Measurements from ENCODE around the gene APMAP. TPM values are rescaled to one million over a fixed set of nuclear protein-coding genes. Genes with fewer than 3 reads are reported as not detected.

Gene APMAP
- total RNA-seq, 1 experiment from 2014 or later = 77.7 TPM

GRCh38 chr20:24965065-24965919, 27.3 kb downstream of the APMAP start:
- DNase-seq (ENCODE audit: low read depth) = no peak

- DNase-seq (ENCODE audit: low read depth) = no peak
Measured at GRCh38 chr20:24964506-24964840, 28.1 kb downstream of the APMAP start.

DNA sequence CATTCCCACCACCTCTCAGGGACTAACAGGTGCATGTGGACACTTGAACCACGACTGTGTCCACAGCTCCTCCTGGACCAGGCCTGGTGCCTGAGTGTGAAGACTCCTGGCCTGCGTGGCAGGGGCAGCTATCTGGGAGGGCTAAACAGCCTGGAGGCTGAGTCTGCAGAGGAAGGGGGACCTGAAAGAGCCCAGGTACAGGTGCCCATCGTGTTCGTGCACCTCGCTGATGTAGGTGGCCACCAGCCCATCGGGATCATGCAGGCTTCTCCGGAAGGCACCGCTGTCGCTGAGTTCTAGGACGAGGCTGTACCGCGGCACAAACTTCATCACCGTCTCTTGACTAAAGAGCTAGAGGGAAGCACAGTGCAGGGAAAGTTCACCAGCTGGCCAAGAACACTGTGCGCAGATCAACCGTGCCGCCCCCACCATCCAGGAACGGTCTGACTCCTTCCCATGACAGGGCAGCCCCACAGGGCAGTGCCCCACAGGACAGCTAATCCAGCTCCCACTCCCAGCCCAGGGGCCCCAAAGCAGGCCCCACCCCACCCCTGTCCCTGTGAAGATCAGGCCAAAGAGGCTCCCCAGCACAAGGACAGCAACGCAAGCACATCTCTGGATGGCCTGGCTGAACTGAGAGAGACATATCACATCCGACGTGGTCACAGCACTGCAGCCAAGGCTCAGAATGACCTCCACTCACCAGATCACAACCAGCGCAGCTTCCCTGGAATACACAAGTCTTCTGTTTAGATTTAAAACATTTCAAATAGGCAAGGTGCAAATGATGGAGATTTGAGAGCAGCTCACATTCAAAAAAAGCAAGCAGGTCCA, 28.7 kb downstream of the APMAP start:
- no peak for DNase-seq (ENCODE audit: low read depth)

DNA sequence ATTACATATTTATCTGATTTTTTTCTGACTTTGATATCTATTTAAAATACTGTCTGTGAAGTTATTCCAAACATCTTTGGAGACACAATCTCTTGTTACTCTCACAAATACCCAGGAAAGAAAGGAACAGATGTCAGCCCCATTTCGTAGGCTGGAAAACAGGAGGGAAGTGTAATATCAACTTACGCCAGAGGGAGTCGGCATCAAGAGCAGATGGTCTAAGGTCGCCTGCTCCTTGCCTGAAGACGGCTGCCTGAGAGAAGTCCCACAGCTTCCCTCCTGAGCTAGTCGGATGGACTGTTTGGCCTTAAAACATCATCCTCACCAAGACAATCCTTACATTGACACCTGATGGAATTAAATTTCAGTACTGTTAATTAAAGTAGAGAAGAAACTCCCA, 30.0 kb downstream of the APMAP start:
- DNase-seq (ENCODE audit: low read depth) = no peak

GRCh38 chr20:24962182-24962492, 30.4 kb downstream of the APMAP start:
- DNase-seq (ENCODE audit: low read depth) = no peak

DNA sequence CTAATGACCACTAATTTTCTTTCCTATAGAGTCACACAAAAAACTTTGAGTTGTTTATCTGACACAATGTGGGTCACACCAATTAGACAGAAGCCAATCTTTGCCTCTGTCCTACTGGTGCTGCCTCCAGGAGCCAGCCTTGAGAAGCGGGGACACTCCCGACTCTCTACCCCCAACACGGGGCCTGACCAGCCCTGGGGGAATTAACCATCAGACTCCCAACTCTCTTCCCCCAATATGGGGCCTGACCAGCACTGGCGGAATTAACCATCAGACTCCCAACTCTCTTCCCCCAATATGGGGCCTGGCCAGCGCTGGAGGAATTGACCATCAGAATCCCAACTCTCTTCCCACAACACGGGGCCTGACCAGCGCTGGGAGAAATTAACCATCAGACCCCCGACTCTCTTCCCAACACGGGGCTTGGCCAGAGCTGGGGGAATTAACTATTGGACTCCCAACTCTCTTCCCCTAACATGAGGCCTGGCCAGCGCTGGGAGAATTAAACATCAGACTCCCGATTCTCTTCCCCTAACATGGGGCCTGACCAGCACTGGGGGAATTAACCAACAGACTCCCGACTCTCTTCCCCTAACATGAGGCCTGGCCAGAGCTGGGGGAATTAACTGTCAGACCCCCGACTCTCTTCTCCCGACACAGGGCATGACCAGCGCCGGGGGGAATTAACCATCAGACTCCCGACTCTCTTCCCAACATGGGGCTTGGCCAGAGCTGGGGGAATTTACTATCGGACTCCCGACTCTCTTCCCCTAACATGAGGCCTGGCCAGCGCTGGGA, 31.0 kb downstream of the APMAP start:
- DNase-seq (ENCODE audit: low read depth) = no peak

DNA sequence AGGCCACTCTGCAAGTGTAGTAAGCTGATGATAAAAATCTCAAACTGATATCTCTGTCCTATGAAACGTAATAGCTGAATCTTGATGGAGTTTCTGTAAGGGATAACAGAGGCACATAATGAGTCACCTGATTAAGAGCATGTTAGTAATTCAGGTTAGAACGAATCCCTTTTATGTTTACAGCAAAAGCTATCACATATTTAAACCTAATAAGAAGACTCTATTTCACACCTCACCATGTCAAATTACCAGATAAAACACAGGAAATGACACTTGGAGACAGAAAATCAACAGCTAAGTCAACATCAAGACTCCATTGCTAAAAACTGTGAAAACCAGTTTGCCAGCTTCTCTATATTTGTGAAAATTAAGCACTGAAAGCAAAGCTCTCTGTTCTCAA, 31.7 kb downstream of the APMAP start:
- DNase-seq (ENCODE audit: low read depth) = no peak

DNA sequence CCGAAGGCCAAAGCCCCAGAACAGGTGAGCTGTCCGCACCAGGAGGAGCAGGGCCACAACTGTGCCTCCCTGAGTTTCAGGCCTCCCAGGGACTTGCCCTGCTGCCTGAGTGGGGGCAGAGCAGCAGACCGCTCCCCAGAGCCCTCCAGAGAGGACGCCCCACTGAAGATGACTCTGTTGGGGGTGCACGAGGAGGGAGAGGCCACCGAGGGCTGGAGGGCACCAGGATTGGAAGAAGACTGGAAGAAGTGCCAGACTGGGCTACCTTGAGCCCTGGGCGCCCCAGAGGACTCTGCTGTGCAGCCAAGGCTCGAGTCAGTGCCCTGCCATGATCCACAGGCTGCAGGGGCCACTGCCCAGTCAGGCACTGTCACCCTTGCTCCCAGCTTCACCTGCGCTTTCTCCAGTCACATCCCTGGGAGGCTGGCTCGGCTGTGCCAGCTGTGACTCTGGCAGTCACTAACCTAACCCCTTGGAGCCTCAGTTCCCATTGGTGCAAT, 32.2 kb downstream of the APMAP start:
- DNase-seq (ENCODE audit: low read depth) = no peak

DNA sequence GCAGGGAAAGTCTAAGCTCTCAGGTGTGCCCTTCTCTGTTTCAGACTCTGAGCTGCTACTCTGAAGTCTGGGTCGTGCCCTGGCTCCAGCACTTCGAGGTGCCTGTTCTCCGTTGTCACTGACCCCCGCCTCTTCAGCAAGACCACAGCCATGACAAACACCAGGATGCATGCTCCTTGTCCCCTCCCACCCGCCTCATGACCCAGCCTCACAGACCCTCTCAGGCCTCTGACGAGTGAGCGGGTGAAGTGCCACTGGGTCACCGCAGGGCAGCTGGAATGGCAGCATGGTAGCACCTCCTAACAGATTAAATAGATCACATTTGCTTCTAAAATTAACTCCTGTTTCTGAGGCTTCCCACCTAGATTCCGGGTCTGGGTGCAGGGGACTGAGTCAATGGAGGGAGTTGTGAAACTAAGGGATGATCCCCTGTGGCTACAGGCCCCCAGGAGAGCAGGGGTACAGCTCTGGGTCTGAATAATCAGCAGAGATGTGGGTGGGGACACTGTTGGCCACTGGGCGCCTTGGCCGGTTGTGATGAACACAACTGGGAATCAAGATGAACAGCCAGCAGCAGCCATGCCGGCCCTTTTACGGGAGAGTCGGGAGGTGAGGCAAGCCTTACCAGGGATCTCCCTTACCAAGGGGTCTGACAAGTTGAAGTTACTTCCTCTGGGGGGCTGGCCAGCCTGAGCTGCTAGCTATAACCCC, 32.8 kb downstream of the APMAP start:
- no peak for DNase-seq (ENCODE audit: low read depth)

- no peak for DNase-seq (ENCODE audit: low read depth)
Measured at GRCh38 chr20:24958506-24959385, 33.8 kb downstream of the APMAP start.

DNA sequence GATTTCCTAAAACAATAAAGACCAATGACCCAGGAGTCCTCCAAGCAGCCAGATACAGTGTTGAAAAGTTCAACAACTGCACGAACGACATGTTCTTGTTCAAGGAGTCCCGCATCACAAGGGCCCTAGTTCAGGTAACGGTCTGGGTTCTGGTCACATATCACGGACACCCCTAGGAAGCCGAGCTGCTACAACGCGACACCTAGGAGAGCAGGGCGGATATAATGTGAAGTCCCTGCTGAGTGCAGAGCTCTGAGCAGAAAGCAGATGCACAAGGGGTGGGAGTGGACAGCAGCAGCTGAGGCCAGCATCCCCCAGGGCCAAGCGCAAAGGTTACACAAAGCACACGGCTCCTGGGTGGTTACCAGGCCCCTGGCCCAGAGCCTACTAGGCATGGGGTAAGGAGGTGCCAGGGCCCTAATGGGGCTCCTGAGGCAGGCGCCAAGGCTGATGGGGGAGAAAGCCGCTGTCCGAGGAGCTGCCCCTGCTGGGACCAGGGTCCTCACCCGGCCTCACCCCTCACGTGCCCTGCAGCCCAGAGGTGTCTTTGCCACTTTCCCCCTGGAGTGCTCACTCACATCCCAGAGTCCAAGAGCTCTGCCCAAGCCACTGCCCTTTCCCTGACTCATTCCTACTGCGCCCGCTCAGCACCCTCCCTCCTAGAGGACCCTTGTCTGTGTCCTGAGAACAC, 35.1 kb downstream of the APMAP start:
- no peak for DNase-seq (ENCODE audit: low read depth)

DNA sequence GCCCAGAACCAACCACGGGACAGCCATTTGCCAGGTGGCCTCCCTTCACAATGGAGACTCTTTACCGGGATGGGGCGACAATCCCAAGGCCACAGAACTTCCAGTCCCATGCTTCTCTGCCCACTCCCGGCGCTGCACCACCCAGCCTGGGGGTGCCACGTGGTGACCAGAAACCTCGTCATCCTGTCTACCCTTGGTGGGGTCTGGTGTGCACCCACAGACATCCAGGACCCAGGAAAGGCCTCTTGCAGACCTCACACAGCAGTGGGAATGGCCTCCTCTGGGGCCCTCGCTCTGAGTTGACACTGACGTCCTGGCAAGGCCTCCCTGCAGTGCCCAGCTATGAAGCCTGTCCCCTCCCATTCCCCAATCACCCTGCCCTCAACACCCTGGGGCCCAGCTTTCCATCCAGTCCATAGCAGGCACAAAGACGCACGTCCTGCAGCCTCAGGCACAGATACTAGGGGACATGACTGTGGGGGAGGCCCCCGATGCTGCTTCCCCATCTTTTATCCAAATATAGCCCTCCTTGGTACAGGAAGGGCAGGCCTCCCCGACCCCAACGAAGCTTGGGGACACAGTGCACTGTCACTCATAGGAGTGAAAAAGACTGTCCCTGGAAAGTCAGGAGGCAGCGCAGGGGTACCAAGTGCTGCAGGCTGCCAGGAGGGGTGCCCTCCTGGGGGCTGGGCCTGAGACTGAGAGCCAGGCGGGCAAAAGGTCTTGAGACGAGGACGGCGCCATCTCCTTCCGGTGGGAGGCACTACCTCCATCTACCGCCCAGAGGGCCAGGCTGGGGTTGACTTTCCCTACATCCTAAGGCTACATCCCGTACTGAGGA, 36.3 kb downstream of the APMAP start:
- no peak for DNase-seq (ENCODE audit: low read depth)

- no peak for DNase-seq (ENCODE audit: low read depth)
Measured at GRCh38 chr20:24955045-24955444, 37.5 kb downstream of the APMAP start.

- no peak for DNase-seq (ENCODE audit: low read depth)
Measured at GRCh38 chr20:24954566-24954965, 38.0 kb downstream of the APMAP start.

DNA sequence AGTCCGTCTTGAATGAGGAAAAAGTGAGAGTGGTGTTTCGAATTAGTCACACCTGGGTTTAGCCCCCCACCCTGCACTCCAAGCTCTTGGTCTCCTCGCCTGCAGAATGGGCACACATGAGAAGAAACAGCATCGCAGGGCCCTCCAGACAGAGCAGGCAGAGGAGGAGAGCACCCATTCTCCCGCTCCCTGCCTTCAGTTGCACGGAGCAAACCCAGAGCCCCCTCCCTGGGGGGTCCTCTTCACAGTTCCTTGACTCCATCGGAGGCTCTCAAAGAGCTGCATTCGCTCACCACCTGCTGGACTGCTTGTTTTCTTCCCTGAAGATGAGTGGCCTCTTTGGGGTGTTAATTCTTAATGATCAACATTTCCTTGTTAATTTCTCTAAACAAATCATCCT, 38.4 kb downstream of the APMAP start:
- DNase-seq (ENCODE audit: low read depth) = no peak

DNA sequence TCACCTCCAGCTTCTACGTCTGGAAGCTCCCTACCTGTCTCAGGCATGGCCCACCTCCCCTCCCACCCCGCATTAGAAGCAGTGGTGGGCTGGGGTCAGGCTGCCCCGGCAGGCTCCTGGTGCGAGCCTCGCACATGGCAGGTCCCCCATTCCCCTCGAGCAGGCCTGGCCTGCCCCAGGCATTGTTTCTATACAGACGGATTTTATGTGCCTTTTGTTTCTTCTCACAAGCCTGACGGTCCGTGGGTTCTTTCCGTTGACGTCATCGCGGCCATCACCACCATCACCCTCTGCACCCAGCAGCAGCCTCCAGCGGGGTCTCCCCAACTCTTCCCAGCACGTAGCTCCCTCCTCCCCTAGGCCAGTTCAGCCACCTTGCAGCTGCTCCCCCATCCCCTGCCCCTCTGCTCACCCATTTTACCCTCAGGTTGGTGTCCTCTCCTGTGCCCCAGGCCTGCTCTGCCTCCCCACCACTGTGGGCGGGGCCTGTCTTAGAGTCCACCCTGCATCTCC, 38.9 kb downstream of the APMAP start:
- no peak for DNase-seq (ENCODE audit: low read depth)

GRCh38 chr20:24953209-24953575, 39.4 kb downstream of the APMAP start:
- DNase-seq (ENCODE audit: low read depth) = no peak

DNA sequence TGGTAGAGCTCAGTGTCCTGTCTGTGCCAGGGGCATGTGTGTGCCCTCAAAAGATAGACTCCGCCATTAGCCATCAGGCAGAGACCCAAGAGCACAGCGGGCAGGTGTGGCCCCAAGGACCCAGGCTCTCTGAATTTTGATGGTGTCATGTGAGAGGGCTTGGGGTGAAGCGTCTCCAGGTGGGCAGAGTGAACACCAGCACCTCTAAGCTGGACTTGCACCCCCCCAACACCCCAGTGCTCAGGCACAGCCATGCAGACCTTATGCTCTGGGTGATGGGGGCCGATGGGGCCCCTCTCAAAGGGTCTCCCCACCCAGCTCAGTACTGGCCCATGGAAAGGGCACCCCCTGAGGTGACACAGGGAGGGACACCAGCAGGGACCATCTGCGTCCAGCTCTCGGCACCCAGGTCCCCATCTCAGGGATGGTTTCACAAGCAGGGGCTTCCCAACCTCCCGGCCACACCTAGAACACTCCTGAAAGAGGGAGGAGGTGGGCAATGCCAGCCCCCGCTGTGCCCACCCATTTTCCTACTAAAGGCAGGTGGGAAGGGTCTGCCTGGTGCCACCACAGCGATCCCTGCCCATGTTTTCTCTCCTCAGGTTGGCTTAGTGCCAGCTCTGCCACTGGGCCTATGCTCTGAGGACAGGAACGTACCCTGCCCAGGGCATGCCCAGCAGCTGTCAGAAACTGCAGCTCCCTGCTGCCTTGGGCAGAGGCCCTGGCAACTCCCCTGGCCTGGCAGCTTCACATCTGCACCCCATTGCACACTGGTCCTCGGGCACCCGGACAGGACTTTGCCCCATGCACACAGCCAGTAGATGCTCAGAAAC, 40.0 kb downstream of the APMAP start:
- DNase-seq (ENCODE audit: low read depth) = no peak
